WTC11 (cell line): Measurements from ENCODE around the gene PGLYRP3. TPM values are rescaled to one million over a fixed set of nuclear protein-coding genes. Genes with fewer than 3 reads are reported as not detected.

Source experiments
- ATAC-seq: fragments of 200-7000 bp; cut with Tn5 transposase; 2 replicates; pipeline ENCODE4 v1.10.0; 2021; ENCODE audit warnings: mild to moderate bottlenecking, moderate library complexity
- CTCF ChIA-PET: fragments of 300-600 bp; sonication (Branson Sonifier 250); formaldehyde crosslinking; loops from one replicate; lab custom pipeline; 2021; ENCODE audit warnings: antibody characterized with exemption; lab: Charles Lee
- POLR2A ChIA-PET: fragments of 350-600 bp; sonication (Branson Sonifier 250); formaldehyde crosslinking; loops from one replicate; lab custom pipeline; 2021; ENCODE audit warnings: antibody characterized with exemption; lab: Charles Lee
- DNase-seq: peaks from one replicate; pipeline ENCODE4 v3.0.0; 2021; ENCODE audit warnings: low spot score
- H3K27ac Mint-ChIP-seq: 2 replicates; pipeline ENCODE4 v1.8.0; 2021; ENCODE audit warnings: mixed read lengths
- H3K27me3 Mint-ChIP-seq: 2 replicates; pipeline ENCODE4 v1.8.0; 2021; ENCODE audit warnings: low read depth, mild to moderate bottlenecking, moderate library complexity, mixed read lengths
- H3K36me3 Mint-ChIP-seq: 2 replicates; pipeline ENCODE4 v1.8.0; 2021; ENCODE audit warnings: mixed read lengths
- H3K4me1 Mint-ChIP-seq: 2 replicates; pipeline ENCODE4 v1.8.0; 2022; ENCODE audit warnings: mixed read lengths
- H3K4me3 Mint-ChIP-seq: 2 replicates; pipeline ENCODE4 v1.8.0; 2021; ENCODE audit warnings: mild to moderate bottlenecking, moderate library complexity, mixed read lengths
- H3K9me3 Mint-ChIP-seq: 2 replicates; pipeline ENCODE4 v1.8.0; 2021; ENCODE audit warnings: mixed read lengths
- AFF4 ChIP-seq: sonication (generic); formaldehyde crosslinking; IDR thresholded peaks from 2 replicates; pipeline ENCODE4 v1.8.1; 2023; ENCODE audit warnings: mild to moderate bottlenecking, missing genetic modification reagents, borderline replicate concordance
- ATF1 ChIP-seq: sonication (generic); formaldehyde crosslinking; IDR thresholded peaks from 2 replicates; pipeline ENCODE4 v1.8.1; 2023; ENCODE audit warnings: mild to moderate bottlenecking, moderate library complexity, missing genetic modification reagents
- CREB1 ChIP-seq: sonication (generic); formaldehyde crosslinking; IDR thresholded peaks from 2 replicates; pipeline ENCODE4 v1.8.0; 2023; ENCODE audit warnings: mild to moderate bottlenecking, missing genetic modification reagents
- ESRRA ChIP-seq: sonication (generic); formaldehyde crosslinking; IDR thresholded peaks from 2 replicates; pipeline ENCODE4 v1.8.1; 2022; ENCODE audit warnings: mild to moderate bottlenecking, missing genetic modification reagents, borderline replicate concordance
- FOXJ3 ChIP-seq: sonication (generic); formaldehyde crosslinking; IDR thresholded peaks from 2 replicates; pipeline ENCODE4 v1.9.0; 2021; ENCODE audit warnings: missing genetic modification reagents, mild to moderate bottlenecking, borderline replicate concordance
- FOXK1 ChIP-seq: sonication (generic); formaldehyde crosslinking; IDR thresholded peaks from 2 replicates; pipeline ENCODE4 v1.8.0; 2022; ENCODE audit warnings: mild to moderate bottlenecking, moderate library complexity, missing genetic modification reagents
- FOXP1 ChIP-seq: sonication (generic); formaldehyde crosslinking; IDR thresholded peaks from 2 replicates; pipeline ENCODE4 v1.8.0; 2022; ENCODE audit warnings: missing genetic modification reagents, mild to moderate bottlenecking, moderate library complexity, borderline replicate concordance
- JAZF1 ChIP-seq: fragments of 250-450 bp; sonication (Bioruptor Pico); IDR thresholded peaks from 2 replicates; pipeline ENCODE4 v1.9.0; 2021; ENCODE audit warnings: moderate library complexity, mild to moderate bottlenecking, inconsistent platforms
- JUN ChIP-seq: sonication (generic); formaldehyde crosslinking; IDR thresholded peaks from 2 replicates; pipeline ENCODE4 v1.8.0; 2023; ENCODE audit warnings: mild to moderate bottlenecking, missing genetic modification reagents
- MXD4 ChIP-seq: fragments of 250-450 bp; sonication (Bioruptor Pico); IDR thresholded peaks from 2 replicates; pipeline ENCODE4 v1.8.0; 2021; ENCODE audit warnings: mild to moderate bottlenecking, moderate library complexity, borderline replicate concordance
- NFATC4 ChIP-seq: fragments of 250-450 bp; sonication (Bioruptor Pico); IDR thresholded peaks from 2 replicates; pipeline ENCODE4 v1.9.0; 2021; ENCODE audit warnings: mild to moderate bottlenecking
- NFE2L1 ChIP-seq: sonication (generic); formaldehyde crosslinking; IDR thresholded peaks from 2 replicates; pipeline ENCODE4 v1.8.1; 2023; ENCODE audit warnings: missing genetic modification reagents
- OVOL2 ChIP-seq: fragments of 250-450 bp; sonication (Bioruptor Pico); IDR thresholded peaks from 2 replicates; pipeline ENCODE4 v1.9.0; 2021; ENCODE audit warnings: mild to moderate bottlenecking, borderline replicate concordance
- PREB ChIP-seq: sonication (generic); formaldehyde crosslinking; IDR thresholded peaks from 2 replicates; pipeline ENCODE4 v1.8.1; 2022; ENCODE audit warnings: mild to moderate bottlenecking, missing genetic modification reagents, moderate library complexity, borderline replicate concordance
- PRRX2 ChIP-seq: fragments of 250-450 bp; sonication (Bioruptor Pico); IDR thresholded peaks from 2 replicates; pipeline ENCODE4 v1.8.0; 2021; ENCODE audit warnings: mild to moderate bottlenecking
- RORB ChIP-seq: fragments of 250-450 bp; sonication (Bioruptor Pico); IDR thresholded peaks from 2 replicates; pipeline ENCODE4 v1.9.0; 2021; ENCODE audit warnings: mild to moderate bottlenecking
- SMAD3 ChIP-seq: sonication (generic); formaldehyde crosslinking; IDR thresholded peaks from 2 replicates; pipeline ENCODE4 v1.8.0; 2022; ENCODE audit warnings: missing genetic modification reagents, mild to moderate bottlenecking, borderline replicate concordance
- ZBTB21 ChIP-seq: sonication (generic); formaldehyde crosslinking; IDR thresholded peaks from 2 replicates; pipeline ENCODE4 v1.8.1; 2023; ENCODE audit warnings: mild to moderate bottlenecking, missing genetic modification reagents, borderline replicate concordance
- ZNF263 ChIP-seq: sonication (generic); formaldehyde crosslinking; IDR thresholded peaks from 2 replicates; pipeline ENCODE4 v1.8.1; 2022; ENCODE audit warnings: low read depth, mild to moderate bottlenecking, moderate library complexity, missing genetic modification reagents
- ZNF396 ChIP-seq: fragments of 250-450 bp; sonication (Bioruptor Pico); IDR thresholded peaks from 2 replicates; pipeline ENCODE4 v1.8.0; 2021; ENCODE audit warnings: mild to moderate bottlenecking, moderate library complexity, borderline replicate concordance
- ZNF416 ChIP-seq: fragments of 250-450 bp; sonication (Bioruptor Pico); IDR thresholded peaks from 2 replicates; pipeline ENCODE4 v1.9.0; 2021; ENCODE audit warnings: mild to moderate bottlenecking, inconsistent platforms
- ZNF423 ChIP-seq: fragments of 250-450 bp; sonication (Bioruptor Pico); IDR thresholded peaks from 2 replicates; pipeline ENCODE4 v2.1.2; 2022; ENCODE audit warnings: mild to moderate bottlenecking, moderate library complexity
- ZNF425 ChIP-seq: fragments of 250-450 bp; sonication (Bioruptor Pico); conservative IDR thresholded peaks from 2 replicates; pipeline ENCODE4 v1.9.0; 2021; ENCODE audit warnings: mild to moderate bottlenecking
- total RNA-seq: library from RNA; stranded (reverse); gene quantifications from 3 replicates; pipeline ENCODE4 v1.2.3, GENCODE V29; 2021

Gene PGLYRP3
- total RNA-seq, 1 experiment from 2014 or later = not detected

- POLR2A ChIA-PET = no interaction called here
- Mint-ChIP-seq H3K36me3 (no peaks in the 10 kb centered on the region), H3K4me3 (no peak overlapping the region), H3K9me3 (peaks cover 2% of the 10 kb centered on the region), H3K27ac (no peak overlapping the region), H3K4me1 (no peaks in the 10 kb centered on the region), H3K27me3 (peaks cover 21% of the 10 kb centered on the region)
- CTCF ChIA-PET = no interaction called here
- DNase-seq (no peak), ATAC-seq (no peak)
- TF ChIP-seq ZNF423 (CRISPR knock-in tag) = no peak
- TF ChIP-seq JAZF1 = no peak
- no peak for TF ChIP-seq ZNF396 (CRISPR knock-in tag)
- TF ChIP-seq AFF4 (CRISPR knock-in tag) = no peak
- TF ChIP-seq MXD4 (CRISPR knock-in tag) = no peak
- TF ChIP-seq NFE2L1 (CRISPR knock-in tag) = no peak
- no peak for TF ChIP-seq ZNF263
- no peak for TF ChIP-seq ZBTB21 (CRISPR knock-in tag)
- TF ChIP-seq ZNF425 (CRISPR knock-in tag) = no peak
- TF ChIP-seq NFATC4 = no peak
- no peak for TF ChIP-seq ESRRA (CRISPR knock-in tag)
- no peak for TF ChIP-seq FOXP1 (CRISPR knock-in tag)
- no peak for TF ChIP-seq FOXJ3 (CRISPR knock-in tag)
- no peak for TF ChIP-seq PRRX2 (CRISPR knock-in tag)
- TF ChIP-seq PREB (CRISPR knock-in tag) = no peak
Measured at GRCh38 chr1:153250166-153250565, 62.6 kb downstream of the PGLYRP3 start.

DNA sequence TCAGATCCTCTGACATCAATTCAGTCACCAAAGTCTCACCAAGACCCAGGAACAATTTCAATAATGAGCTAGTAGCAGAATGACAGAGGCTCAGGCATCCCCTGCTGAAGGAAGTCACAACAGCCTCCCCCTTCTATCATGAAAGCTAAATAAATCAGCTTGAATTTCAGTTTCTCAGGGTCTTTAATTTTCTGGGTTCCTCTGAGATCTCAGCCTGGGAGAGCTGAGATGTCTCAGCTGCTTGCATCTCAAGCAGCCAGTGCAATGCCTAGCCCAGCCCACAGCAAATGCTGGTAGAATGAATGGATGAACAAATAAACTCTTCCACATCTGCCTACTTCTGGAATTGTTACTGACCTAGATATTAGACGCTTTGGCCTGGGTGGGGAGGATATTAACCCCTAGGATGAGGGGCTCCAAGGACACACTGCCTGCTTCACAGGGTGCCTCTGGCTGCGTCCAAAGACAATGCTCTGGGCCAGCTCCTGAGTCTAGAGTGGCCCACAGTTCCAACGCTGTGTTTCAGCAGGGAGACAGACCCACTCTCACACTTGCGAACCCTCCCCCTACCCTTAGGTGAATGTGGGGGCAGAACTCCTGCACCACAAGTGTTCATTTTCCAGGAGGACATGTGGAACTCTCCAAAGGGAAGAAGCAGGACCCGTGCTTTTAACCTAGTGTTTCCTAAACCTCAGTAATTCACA, 64.4 kb downstream of the PGLYRP3 start:
- Mint-ChIP-seq H3K4me3 (no peak overlapping the region), H3K27ac (no peak overlapping the region), H3K9me3 (peaks cover 11% of the 10 kb centered on the region), H3K27me3 (peaks cover 18% of the 10 kb centered on the region), H3K4me1 (no peaks in the 10 kb centered on the region), H3K36me3 (no peaks in the 10 kb centered on the region)
- ChIA-PET POLR2A (no interaction called here), CTCF (interaction anchor here (1.0 to 1.8 kb wide), 2 partner anchors 13 to 40 kb away, joined by 4 to 7 read pairs; no protein-coding TSS in a partner anchor)
- ATAC-seq (no peak), DNase-seq (no peak)
- TF ChIP-seq MXD4 (CRISPR knock-in tag) (no peak), NFATC4 (no peak), ZNF416 (CRISPR knock-in tag) (no peak), RORB (CRISPR knock-in tag) (no peak), ZNF425 (CRISPR knock-in tag) (no peak), FOXJ3 (CRISPR knock-in tag) (no peak), ATF1 (CRISPR knock-in tag) (no peak), FOXK1 (CRISPR knock-in tag) (no peak), PREB (CRISPR knock-in tag) (no peak), JUN (CRISPR knock-in tag) (no peak), OVOL2 (CRISPR knock-in tag) (no peak), SMAD3 (CRISPR knock-in tag) (no peak), CREB1 (CRISPR knock-in tag) (no peak)
